AG09319 (cell line): Measurements from ENCODE around the gene ORM1.
"Not testable (repeated sequence)": the region's sequence is repeated elsewhere in the genome, so short reads cannot be mapped to it uniquely, and the experiment has no call there.

Source experiments
- DNase-seq: peaks from one replicate; pipeline ENCODE4 v3.0.0-alpha.2; 2010; ENCODE audit warnings: low read depth; ENCODE audit errors: extremely low read depth
- CTCF ChIP-seq: IDR thresholded peaks from 2 replicates; pipeline ENCODE4 v1.5.1; 2011; ENCODE audit warnings: low read depth, mild to moderate bottlenecking, inconsistent platforms, low read length, moderate library complexity

ORM1 gene

GRCh38 chr9:114327749-114328148 is 4.9 kb downstream of the ORM1 start:
- TF ChIP-seq CTCF = no peak
- no peak for DNase-seq

GRCh38 chr9:114328357-114328820 is 5.5 kb downstream of the ORM1 start:
- DNase-seq = not testable (repeated sequence)

GRCh38 chr9:114328937-114329624 is 6.2 kb downstream of the ORM1 start:
- not testable (repeated sequence) for DNase-seq

GRCh38 chr9:114329625-114330022 is 6.7 kb downstream of the ORM1 start, which contains the start of gene ORM2:
Gene ORM2 (plus strand): TSS chr9:114329869. CDS start chr9:114329905, 36 bp downstream.
- not testable (repeated sequence) for DNase-seq

GRCh38 chr9:114330636-114331035 is 7.7 kb downstream of the ORM1 start:
- DNase-seq = no peak
- TF ChIP-seq CTCF = no peak

GRCh38 chr9:114331229-114332195 is 8.6 kb downstream of the ORM1 start:
- not testable (repeated sequence) for DNase-seq

GRCh38 chr9:114332474-114333040 is 9.7 kb downstream of the ORM1 start:
- not testable (repeated sequence) for DNase-seq

- not testable (repeated sequence) for DNase-seq
These were observed 10.8 kb downstream of the ORM1 start for GRCh38 chr9:114333718-114334117.

GRCh38 chr9:114334490-114334889 is 11.6 kb downstream of the ORM1 start:
- no peak for DNase-seq
- TF ChIP-seq CTCF = no peak

GRCh38 chr9:114335745-114336144 is 12.8 kb downstream of the ORM1 start:
- DNase-seq = no peak
- TF ChIP-seq CTCF = no peak
